Thyroid gland (tissue), 4 donors: ENCODE data around the gene PANK3. TPM values are rescaled to one million over a fixed set of nuclear protein-coding genes. Genes with fewer than 3 reads are reported as not detected.

Experiments used
- DNase-seq, 2 donors: peaks; one replicate each; pipeline ENCODE4 v3.0.0-alpha.2; 2019
- H3K27ac ChIP-seq, 3 donors: fragments of 200-600 bp; sonication (generic); 1 replicate in 2 of 3; 2 replicates in 1 of 3; pipeline ENCODE4 v1.5.1; 2016 to 2019; ENCODE audit warnings: mild to moderate bottlenecking in 1 of 3, moderate library complexity in 1 of 3
- H3K27me3 ChIP-seq: fragments of 200-600 bp; sonication (generic); one replicate; pipeline ENCODE4 v1.5.1; 2019
- H3K36me3 ChIP-seq, 2 donors: fragments of 200-600 bp; sonication (generic); one replicate each; pipeline ENCODE4 v1.5.1; 2016 to 2019
- H3K4me1 ChIP-seq, 2 donors: fragments of 200-600 bp; sonication (generic); one replicate each; pipeline ENCODE4 v1.5.1; 2017 to 2019
- H3K4me3 ChIP-seq, 3 donors: fragments of 200-600 bp; sonication (generic); replicated peaks in 1 of 3; 1 replicate in 2 of 3; 2 replicates in 1 of 3; pipeline ENCODE4 v1.5.1; 2016; ENCODE audit warnings: mild to moderate bottlenecking in 1 of 3
- H3K9me3 ChIP-seq: fragments of 200-600 bp; sonication (generic); one replicate; pipeline ENCODE4 v1.5.1; 2017
- POLR2A ChIP-seq, 2 donors: fragments of 450-650 bp; IDR thresholded peaks; one replicate each; pipeline ENCODE4 v1.6.1; 2017; ENCODE audit warnings: antibody characterized with exemption in 2 of 2, mild to moderate bottlenecking in 2 of 2, moderate library complexity in 1 of 2
- WGBS, 2 donors: methylation state at CpG; one replicate each; pipeline ENCODE4 v1.1.5; 2017; 5-methylcytosine and 5-hydroxymethylcytosine counted together
- intact Hi-C: fragments of 100-400 bp; cut with DNase I; formaldehyde crosslinking; loops from one replicate; pipeline ENCODE4 v1.15.1; 2023
- total RNA-seq, 4 donors: library from RNA; depleted of rRNA; stranded (reverse); fragments of >200 nt; gene quantifications; one replicate each; pipeline ENCODE4 v1.2.3, GENCODE V29; 2016
- TF ChIP-seq, protein P1 (sequence below), 6 experiments: fragments of 200-600 bp in 3 of 6; fragments of 450-650 bp in 3 of 6; sonication (generic) in 3 of 6; IDR thresholded peaks; one replicate each; pipeline ENCODE4 v1.5.1; 2016 to 2019; ENCODE audit warnings: antibody characterized with exemption in 6 of 6, mild to moderate bottlenecking in 2 of 6, inconsistent platforms in 1 of 6, moderate library complexity in 1 of 6

The PANK3 gene
- total RNA-seq, 4 donors from 2014 or later: 38.7 to 73.8 (median 49.3) TPM

DNA sequence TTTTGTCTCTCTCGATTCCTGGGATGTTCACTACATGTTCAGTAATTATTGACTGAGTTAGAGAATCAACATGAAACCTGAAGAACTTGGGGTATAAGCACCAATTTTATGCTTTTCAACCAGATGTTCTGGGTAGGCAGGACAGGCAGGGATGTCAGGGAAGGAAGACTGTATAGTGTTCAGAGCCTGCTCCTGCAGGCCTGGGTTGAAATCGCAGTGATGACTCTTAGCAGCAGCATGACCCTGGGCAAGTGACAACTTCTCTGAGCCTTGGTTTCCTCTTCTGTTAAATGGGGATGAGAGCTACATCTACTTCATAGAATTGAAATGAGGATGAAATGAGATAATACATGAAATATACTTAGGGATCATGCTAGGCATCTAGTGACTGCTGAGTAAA is 29.7 kb upstream of the PANK3 start:
- DNase-seq: no peak
- Histone ChIP-seq H3K4me1 (no peaks in the 10 kb centered on the region), H3K27ac (no peak overlapping the region), H3K9me3 (no peaks in the 10 kb centered on the region), H3K4me3 (no peak overlapping the region), H3K27me3 (no peaks in the 10 kb centered on the region), H3K36me3 (no peaks in the 10 kb centered on the region)
- TF ChIP-seq, protein P1, sequence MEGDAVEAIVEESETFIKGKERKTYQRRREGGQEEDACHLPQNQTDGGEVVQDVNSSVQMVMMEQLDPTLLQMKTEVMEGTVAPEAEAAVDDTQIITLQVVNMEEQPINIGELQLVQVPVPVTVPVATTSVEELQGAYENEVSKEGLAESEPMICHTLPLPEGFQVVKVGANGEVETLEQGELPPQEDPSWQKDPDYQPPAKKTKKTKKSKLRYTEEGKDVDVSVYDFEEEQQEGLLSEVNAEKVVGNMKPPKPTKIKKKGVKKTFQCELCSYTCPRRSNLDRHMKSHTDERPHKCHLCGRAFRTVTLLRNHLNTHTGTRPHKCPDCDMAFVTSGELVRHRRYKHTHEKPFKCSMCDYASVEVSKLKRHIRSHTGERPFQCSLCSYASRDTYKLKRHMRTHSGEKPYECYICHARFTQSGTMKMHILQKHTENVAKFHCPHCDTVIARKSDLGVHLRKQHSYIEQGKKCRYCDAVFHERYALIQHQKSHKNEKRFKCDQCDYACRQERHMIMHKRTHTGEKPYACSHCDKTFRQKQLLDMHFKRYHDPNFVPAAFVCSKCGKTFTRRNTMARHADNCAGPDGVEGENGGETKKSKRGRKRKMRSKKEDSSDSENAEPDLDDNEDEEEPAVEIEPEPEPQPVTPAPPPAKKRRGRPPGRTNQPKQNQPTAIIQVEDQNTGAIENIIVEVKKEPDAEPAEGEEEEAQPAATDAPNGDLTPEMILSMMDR (IDR thresholded peaks at IDR 0.05): no peak
- no peak for TF ChIP-seq POLR2A (IDR thresholded peaks at IDR 0.05)
- WGBS, 2 donors: 91% methylated on average over 2 of the region's 2 CpGs
- intact Hi-C loops: no loop called here

DNA sequence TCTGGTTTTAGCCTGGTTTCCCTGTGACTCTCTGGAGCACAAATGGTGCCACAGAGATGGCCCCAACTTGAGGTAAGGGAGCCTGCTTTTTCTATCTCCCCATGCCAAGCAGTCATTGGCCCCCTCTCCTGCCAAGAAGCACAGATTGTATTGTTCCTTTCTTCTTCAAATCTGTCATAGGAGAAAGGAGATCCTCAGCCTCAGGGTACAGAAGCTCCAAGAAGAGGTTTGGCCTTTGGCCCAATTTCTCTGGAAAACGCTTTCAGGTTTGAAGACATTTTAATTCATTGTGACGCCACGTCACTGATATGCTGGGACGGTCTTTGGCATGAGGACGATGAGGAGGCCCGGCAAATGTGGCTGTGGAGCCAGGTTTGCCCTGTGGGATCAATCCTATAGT is 29.2 kb upstream of the PANK3 start:
- WGBS, 2 donors: 84 to 87% methylated on average over 6 of the region's 6 CpGs
- intact Hi-C loops: no loop called here
- no peak for DNase-seq

DNA sequence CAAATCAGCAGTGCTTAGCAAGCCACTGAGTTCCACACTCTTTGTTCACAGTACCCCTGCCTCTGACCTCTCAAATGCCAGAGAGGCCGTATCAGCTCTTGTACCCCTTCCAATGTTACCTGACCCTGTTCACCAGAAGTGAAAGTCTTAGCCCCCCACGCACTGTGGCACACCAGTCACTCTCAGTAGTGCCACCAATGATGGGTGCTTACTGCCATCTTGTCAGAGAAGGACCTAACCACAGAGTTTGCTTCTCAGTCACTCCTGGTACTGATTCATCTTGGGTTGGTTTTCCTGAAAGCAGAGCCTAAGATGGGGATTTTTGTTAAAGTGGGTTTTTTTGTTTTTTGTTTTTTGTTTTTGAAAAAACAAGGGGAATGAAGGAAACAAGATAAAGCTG is 28.8 kb upstream of the PANK3 start:
- TF ChIP-seq POLR2A (IDR thresholded peaks at IDR 0.05): no peak
- TF ChIP-seq, protein P1 (IDR thresholded peaks at IDR 0.05): no peak
- 89 to 93% methylated on average over 2 of the region's 2 CpGs for WGBS, 2 donors

More for the DNA sequence above, 29.2 kb upstream of the PANK3 start:
- no peaks in the 10 kb centered on the region for H3K9me3 ChIP-seq
- no peak overlapping the region for H3K27ac ChIP-seq
- TF ChIP-seq POLR2A (IDR thresholded peaks at IDR 0.05): no peak
- TF ChIP-seq, protein P1 (IDR thresholded peaks at IDR 0.05): no peak
- no peaks in the 10 kb centered on the region for H3K4me1 ChIP-seq
- H3K4me3 ChIP-seq: no peak overlapping the region
- H3K27me3 ChIP-seq: no peaks in the 10 kb centered on the region
- no peaks in the 10 kb centered on the region for H3K36me3 ChIP-seq

DNA sequence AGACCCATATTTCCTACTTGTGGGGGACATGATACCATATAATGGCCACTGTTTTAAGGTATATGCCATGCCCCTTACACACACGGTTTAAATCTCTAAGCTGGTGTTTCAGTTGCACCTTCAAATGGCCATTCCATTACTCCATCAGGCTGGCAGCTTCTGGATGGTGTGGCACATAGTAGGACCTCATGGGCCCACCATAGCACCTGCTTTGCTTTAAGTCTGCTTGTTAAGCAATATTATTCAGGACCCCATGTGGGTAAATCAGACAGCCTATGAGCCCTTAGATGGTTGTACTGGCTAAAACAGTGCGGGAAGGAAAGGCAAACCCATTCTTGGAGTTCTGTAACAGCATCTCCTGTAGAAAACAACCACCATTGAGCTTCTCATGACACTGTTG is 27.4 kb upstream of the PANK3 start:
- no peaks in the 10 kb centered on the region for H3K27me3 ChIP-seq
- WGBS, 2 donors: 83 to 84% methylated on average over 2 of the region's 2 CpGs
- TF ChIP-seq POLR2A (IDR thresholded peaks at IDR 0.05): no peak
- TF ChIP-seq, protein P1 (IDR thresholded peaks at IDR 0.05): no peak
- H3K4me1 ChIP-seq: no peaks in the 10 kb centered on the region
- intact Hi-C loops: no loop called here
- H3K4me3 ChIP-seq: no peak overlapping the region
- no peaks in the 10 kb centered on the region for H3K9me3 ChIP-seq
- H3K27ac ChIP-seq: no peak overlapping the region
- H3K36me3 ChIP-seq: no peaks in the 10 kb centered on the region
- DNase-seq: no peak

More for the DNA sequence above, 28.8 kb upstream of the PANK3 start:
- no peaks in the 10 kb centered on the region for H3K27me3 ChIP-seq
- no peak for DNase-seq
- H3K36me3 ChIP-seq: no peaks in the 10 kb centered on the region
- H3K27ac ChIP-seq: no peak overlapping the region
- intact Hi-C loops: no loop called here
- no peak overlapping the region for H3K4me3 ChIP-seq
- no peaks in the 10 kb centered on the region for H3K4me1 ChIP-seq
- H3K9me3 ChIP-seq: no peaks in the 10 kb centered on the region

DNA sequence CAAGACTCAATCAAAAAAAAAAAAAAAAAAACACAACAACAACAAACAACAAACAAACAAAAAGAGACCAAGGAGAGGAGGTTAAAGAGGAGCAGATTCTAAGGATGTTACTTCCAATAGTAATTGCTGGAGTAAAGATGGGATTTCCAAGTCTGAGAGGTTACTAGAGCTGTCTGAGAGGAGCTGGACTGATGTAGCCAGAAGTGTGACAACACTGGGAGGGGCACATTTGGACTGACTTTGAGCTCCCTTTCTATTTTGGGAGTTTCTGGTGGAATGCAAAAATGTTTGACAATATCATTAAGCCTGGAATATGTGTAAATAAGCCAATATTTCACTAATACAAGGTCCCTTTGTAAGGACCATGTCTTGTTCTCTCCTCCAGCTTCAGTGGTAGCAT is 25.3 kb upstream of the PANK3 start:
- DNase-seq: no peak
- intact Hi-C loops: no loop called here
- H3K4me3 ChIP-seq: no peak overlapping the region
- no peak for TF ChIP-seq POLR2A (IDR thresholded peaks at IDR 0.05)
- TF ChIP-seq, protein P1 (IDR thresholded peaks at IDR 0.05): no peak
- H3K4me1 ChIP-seq: no peaks in the 10 kb centered on the region
- H3K27me3 ChIP-seq: no peaks in the 10 kb centered on the region
- H3K36me3 ChIP-seq: no peaks in the 10 kb centered on the region
- no peaks in the 10 kb centered on the region for H3K9me3 ChIP-seq
- H3K27ac ChIP-seq: no peak overlapping the region
